Endometrial microvascular endothelial cells (primary cell): ENCODE results near the gene RAB40C. TPM values are rescaled to one million over a fixed set of nuclear protein-coding genes. Genes with fewer than 3 reads are reported as not detected.

Experiments used
- in situ Hi-C: cut with HindIII; loops from 2 replicates; pipeline ENCODE4 v1.10.0; 2017; ENCODE audit warnings: low sequenced_read_pairs, low pct_unique_long_range_greater_than_20kb; ENCODE audit errors: inconsistent ontology term
- total RNA-seq: library from RNA; depleted of rRNA; stranded (reverse); fragments of >200 nt; gene quantifications from one replicate; pipeline ENCODE4 v1.2.3, GENCODE V29; 2015; ENCODE audit errors: inconsistent ontology term

The RAB40C gene
- 9.9 TPM for total RNA-seq

GRCh38 chr16:589658-590187 is at the start of gene RAB40C:
RAB40C (plus strand) TSS chr16:590066; CDS start chr16:590292, 226 bp downstream.
- in situ Hi-C loops: no loop called here

DNA sequence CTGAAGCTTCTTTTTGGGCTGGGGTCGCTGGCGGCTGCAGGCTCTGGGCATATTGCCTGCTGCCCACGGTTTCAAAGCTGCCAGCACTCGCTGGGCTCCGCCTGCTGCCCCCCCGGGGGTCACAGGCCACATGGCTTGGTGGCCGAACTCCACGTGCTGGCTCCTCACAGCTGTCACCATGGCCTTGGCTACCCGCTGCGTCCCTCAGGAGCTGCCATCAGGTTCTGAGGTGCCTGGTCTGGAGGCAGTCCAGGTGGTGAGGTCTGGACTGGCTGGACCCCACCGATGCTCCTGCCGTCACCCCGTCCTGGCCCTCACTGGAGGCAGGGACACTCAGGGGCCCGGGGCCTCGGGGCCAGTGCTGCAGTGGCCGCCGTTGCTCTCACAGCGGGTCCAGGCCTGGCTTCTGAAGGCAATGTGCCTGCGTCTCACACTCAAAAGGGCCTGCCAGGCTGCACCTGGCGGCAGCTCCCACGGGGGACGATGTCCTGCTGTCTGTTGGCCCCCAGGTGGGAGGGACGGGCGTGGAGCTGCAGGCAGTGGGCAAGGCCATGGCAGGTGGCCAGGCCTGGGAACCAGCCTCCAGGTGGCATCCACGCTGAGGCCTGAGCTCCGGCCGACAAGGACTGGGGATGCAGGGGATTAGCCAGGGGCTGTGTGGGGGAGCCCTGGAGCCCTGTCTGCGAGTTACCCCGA is 49.1 kb upstream of the RAB40C start:
- in situ Hi-C loops: no loop called here

GRCh38 chr16:543301-544164 is 46.3 kb upstream of the RAB40C start:
- in situ Hi-C loops: no loop called here

GRCh38 chr16:544517-544916 is 45.3 kb upstream of the RAB40C start:
- in situ Hi-C loops: no loop called here

GRCh38 chr16:546909-547770 is 42.7 kb upstream of the RAB40C start:
- in situ Hi-C loops: no loop called here

DNA sequence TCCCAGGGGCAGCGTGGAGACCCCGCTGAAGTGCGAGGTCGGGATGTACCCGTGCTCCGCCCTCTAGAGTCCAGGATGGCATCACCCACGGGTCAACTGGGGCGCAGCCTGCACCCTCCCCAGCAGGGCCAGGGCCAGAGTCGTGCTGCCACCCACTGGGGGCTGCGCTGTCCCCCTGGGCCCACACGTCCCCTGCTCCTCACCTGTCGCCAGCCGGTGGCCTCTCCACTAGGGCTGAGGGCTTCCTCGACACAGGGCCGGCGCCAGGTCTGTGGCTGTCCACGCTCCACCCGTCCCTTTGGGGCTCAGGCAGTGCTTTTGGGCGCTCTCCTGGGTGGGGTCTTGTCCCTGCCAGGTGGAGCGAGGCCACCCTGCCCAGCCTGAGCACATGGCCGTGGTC is 41.3 kb upstream of the RAB40C start:
- in situ Hi-C loops: no loop called here

DNA sequence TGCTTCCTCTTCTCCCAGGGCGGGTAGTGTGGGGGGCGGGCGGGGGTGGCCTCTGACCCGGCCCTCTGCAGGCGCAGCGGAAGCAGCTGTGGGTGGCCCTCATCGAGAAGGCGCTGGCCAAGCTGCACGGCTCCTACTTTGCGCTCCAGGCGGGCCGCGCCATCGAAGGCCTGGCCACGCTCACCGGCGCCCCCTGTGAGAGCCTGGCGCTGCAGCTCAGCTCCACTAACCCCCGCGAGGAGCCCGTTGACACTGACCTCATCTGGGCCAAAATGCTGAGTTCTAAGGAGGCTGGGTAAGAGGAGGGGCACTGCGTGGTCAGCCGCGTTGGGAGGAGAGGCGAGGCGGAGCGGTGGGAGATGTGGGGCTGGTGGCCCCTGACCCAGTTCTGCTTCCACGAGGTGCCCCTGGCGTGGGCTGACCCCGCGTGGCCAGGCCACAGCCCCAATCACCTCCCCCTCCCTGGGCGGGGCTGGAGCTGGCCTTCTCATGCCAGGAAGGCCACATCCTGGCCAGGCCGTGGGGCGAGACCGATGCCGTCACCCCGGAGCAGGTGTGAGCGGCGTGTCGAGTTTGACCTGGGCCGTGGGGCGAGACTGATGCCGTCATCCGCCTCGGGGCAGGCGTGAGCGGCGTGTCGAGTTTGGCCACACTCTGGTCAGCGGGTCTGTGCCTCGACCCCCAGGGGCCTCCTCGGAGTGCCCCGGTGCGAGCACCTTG is 40.2 kb upstream of the RAB40C start:
- in situ Hi-C loops: no loop called here

GRCh38 chr16:551210-551609 is 38.7 kb upstream of the RAB40C start:
- in situ Hi-C loops: no loop called here

DNA sequence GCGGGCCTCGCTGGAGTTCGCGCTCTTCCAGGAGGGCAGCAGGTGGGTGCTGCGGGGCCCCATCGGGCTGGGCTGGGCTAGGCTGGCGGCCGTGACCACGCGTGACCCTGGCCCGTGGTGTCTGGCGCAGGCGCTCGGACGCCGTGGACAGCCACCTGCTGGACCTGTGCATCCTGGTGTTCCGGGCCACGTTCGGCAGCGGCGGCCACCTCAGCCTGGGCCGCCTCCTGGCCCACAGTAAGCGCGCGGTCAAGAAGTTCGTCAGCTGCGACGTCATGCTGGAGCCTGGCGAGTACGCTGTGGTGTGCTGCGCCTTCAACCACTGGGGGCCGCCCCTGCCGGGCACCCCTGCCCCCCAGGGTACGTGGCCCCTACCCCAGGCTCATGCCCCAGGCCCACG is 37.7 kb upstream of the RAB40C start:
- in situ Hi-C loops: no loop called here

DNA sequence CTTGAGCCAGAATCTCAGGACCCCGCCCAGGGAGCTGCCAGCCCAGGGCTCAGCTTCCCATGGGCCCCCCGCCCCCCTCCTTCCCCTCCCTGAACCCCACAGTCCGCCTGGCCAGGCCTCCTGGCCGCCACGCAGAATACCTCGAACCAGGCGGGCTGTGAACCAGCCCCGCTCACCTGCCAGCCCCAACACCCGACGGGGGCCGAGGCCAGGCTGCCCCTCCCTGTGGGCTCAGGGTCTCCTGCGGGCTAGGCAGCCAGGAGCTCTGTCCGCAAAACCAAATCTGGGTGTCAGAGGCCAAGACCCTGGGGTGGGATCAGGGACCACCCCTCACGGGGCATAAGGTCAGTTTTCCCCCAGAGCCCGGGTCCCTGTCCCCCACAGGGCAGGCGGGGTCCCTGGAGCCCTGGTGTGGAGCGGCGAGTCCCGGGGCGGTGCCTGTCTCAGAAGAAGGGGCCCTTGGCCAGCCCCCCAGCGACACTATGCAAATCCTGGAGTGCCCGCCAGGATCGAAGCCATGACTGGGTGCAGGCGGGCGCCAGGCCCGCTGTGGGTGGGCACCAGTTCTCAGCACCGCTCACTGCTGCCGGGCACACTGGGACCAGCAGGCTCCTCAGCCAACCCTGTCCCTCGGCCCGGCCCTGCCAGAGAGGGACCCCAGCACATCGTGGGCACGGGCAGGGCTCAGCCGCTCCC is 36.1 kb upstream of the RAB40C start:
- in situ Hi-C loops: no loop called here

DNA sequence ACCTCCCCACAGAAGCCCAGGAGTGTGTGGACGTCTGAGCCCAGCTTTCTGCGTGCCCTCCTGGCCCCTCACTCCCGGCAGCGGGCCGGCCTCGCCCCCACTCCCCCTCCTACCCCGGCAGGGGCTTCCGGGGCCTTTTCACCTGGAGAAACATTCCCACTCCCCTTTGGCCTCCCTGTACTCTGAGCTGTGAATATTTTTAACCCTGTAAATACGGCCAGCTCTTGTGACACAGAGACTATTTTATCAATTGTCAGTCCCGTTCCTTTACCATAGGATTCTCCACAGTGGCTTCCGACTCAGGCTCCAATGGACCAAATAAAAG is 35.6 kb upstream of the RAB40C start:
- in situ Hi-C loops: no loop called here

- in situ Hi-C loops: no loop called here
Measured at GRCh38 chr16:554640-555365, 35.1 kb upstream of the RAB40C start.

DNA sequence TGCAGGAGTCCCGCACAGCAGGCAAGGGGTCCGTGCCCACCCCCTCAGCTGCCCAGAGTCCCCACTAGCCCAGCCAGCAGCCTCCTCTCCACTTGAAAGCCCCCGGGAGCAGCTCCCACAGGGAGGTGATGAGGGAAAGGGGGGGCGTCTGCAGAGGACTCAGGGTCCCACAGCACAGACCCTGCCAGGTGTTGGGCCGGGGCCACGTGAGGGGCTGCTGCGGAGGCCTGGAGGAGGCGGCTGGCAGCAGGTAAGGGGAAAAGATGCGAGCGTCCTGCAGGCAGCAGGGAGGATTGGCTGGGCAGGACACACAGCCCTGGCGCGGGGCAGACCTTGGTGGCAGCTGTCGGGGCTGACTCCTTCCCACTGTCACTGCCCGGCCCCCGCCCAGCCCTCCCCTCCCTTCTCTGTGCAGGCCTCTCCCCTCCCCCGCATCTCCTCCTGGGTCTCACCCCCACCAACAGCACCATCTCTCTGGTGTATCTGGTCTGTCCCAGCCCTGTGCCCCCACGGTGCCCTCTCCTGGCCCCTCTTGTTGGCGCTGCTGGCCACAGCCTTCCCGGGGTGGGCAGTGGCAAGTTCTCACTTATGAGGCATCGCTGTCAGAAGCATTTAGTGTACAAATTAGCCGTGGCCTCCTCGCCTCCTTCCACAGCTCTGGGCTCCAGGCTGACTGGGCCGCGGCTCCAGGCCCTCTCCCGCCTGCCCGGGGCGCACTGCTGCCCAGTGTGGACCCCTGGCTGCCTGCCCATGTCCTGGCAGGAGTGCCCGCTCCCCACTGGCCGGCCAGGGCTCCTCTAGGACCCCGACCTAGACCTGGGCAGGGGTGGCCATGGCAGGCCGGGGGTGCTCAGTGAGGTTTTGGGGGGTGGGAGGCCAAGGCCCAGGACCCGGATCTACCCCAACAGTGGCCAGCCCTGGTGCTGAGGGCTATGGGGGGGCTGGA is 34.1 kb upstream of the RAB40C start:
- in situ Hi-C loops: no loop called here

GRCh38 chr16:556474-557173 is 33.2 kb upstream of the RAB40C start:
- in situ Hi-C loops: no loop called here

DNA sequence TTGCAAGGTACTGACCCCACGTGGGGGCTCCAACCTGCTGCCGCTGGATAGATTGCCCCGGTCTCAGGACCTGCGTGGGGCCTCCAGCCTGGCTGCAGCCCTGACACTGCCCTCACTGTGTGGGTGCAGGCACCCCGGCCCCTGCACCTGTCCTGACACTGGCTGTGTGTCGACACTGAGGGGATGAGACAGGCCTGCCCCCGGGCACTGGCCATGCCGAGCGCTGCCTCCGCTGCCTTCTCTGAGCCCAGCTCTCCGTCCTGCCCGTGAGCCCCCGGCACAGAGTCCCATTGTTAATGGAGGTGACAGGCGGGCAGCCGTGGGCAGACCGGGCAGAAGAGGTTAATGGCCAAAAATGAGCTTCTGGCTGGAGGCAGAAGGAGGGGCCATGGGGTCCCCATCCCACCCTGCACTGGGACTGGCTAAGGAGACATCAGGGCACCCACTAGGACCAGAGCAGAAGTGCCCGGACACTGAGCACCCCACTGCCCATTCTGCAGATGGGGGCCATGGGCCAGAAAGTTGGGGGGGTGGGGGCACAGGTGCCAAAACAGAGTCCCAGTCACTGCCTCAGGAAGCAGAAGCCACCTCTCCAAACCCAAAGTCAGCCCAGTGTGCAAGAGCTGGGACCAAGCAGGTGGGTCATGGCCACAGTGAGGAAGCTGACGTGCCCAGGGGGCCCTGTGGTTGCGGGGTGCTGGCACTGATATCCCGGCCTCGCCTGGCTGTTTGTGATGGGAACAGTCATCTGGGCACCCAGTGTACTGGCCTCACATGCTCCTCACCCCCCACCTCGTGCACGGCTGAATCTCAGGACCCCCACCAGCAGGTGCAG is 32.2 kb upstream of the RAB40C start:
- in situ Hi-C loops: no loop called here
